GM10266 (cell line): ENCODE measurements around the gene IMMP2L.

Source experiments
- DNase-seq: peaks from one replicate; pipeline ENCODE4 v3.0.0; 2012; ENCODE audit errors: extremely low spot score
- CTCF ChIP-seq: IDR thresholded peaks from 2 replicates; pipeline ENCODE4 v1.5.1; 2012; ENCODE audit warnings: mild to moderate bottlenecking, low read depth; ENCODE audit not compliant: control insufficient read depth, insufficient read depth; ENCODE audit errors: missing control alignments

The IMMP2L gene

DNA sequence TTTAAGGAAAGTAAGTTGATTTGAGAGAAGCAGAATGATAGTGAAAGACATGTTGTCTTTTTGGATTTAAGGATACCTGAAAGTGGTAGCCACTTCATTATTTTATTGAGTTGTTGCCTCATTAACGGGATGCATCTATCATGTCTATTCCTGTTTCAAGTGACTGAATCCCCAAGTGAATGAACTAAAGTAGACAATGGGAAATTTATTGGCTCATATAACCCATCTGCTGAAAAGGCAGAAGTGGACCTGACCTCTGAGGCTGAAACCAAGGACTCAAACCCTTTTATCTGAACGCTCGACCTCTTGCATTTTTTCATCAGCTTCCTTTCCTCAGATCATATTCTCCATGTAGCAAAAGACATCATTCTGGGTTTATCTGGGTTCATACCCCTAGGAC lies 937.0 kb downstream of the IMMP2L start:
- no peak for TF ChIP-seq CTCF
- no peak for DNase-seq

DNA sequence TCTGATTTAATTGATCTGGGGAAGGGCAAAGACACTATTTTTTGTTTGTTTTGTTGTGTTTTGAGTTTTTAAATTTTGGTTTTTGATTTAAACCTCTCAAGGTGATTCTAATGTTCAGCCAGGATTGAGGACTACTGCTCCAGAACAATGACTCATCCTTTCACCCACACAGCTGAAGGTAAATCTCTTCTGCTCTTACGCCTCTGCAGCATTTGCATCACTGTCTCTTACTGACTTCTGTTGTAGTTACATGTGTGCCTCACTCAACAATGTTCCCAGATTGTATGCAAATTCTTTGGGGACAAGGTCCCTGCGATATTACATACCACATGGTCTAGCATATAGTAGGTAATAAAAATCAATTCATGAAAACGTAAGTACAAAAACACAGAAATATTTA lies 938.9 kb downstream of the IMMP2L start:
- no peak for DNase-seq
- TF ChIP-seq CTCF: no peak

DNA sequence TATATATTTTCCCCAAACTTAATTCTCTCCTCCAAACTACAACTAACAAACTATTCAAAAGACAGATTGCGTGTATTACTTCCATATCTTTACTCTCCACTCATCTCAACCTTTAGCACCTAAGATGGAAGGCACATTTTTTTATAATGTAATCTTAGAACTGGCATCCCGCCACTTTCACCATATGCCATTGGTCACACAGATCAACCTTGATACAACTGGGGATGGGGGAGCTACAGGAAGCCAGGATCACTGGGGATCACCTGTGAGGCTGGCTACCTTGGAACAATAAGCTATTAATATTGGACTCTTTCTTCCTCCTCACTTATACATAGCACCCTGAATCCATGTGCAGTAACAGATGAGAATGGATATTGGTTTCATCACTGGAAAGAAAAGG lies 941.0 kb downstream of the IMMP2L start:
- no peak for TF ChIP-seq CTCF
- DNase-seq: no peak

DNA sequence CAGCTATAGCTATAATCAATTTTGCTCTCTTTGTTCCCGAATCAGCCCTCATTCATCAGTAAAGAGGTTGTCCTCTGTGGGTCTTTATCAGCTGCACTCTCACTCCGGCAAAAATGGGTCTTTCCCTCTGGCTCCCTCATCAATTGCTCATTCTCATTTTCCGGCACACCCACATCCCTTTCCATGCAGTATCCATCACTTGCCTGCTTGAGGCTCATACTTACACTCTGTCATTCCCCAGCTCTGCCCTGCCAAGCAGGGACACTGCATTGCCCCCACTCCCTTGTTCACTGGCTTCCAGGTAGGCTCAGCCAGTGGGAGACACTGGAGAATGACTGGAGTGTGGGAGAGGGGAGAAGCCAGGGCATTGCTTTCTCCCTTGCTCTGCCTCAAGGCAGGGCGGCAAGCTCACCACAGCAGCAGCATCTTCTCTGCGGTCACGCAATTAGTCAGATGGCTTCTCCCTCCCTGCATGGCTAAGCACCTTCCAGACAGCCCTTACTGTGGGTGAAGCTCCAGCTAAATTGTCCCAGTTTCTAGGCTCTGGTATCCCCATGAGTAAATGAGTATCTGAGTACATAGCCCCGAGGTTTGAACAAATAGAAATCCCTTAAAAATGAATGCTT lies 942.1 kb downstream of the IMMP2L start:
- DNase-seq: no peak

More for the DNA sequence above, 942.1 kb downstream of the IMMP2L start:
- no peak for TF ChIP-seq CTCF
